ENCODE data around the gene NPY1R. TPM values are rescaled to one million over a fixed set of nuclear protein-coding genes. Genes with fewer than 3 reads are reported as not detected.

NPY1R gene
- polyA plus RNA-seq, 1 donor (not counting 4 experiments of a cell fraction or from before 2014, with no cell fraction given): 0.13 TPM

DNA sequence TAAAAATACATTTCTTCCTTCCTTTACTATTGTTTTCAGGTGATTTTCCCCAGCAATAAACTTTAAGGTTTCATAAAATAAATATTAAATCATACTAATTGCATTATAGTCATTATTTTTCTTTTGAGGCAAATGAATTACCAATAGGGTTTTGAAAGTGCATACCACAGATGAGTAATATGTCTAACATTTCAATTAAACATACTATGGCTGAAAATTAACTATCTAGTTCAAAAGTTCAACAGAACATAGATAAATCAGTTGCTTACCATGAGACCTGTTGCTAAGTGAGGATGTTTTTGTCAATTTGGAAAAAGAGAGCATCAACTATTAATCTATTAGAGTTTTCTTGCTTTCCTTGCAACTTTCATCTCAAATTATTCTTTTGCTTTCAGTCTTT, 46.3 kb upstream of the NPY1R start:
- no peak overlapping the region for H2AFZ ChIP-seq (ENCODE audit: control insufficient read depth, low read length)
- H3K9me3 ChIP-seq (ENCODE audit: control insufficient read depth, low read depth, low read length): no peaks in the 10 kb centered on the region
- no peak for DNase-seq (ENCODE audit: low read depth, low spot score)
- H3K27ac ChIP-seq (ENCODE audit: control insufficient read depth, insufficient read depth, low read length): no peak overlapping the region
- H3K9ac ChIP-seq (ENCODE audit: control insufficient read depth, extremely low read depth, insufficient read depth, low read length): no peak overlapping the region
- no peaks in the 10 kb centered on the region for H3K36me3 ChIP-seq (ENCODE audit: control insufficient read depth in 2 of 2, extremely low read depth in 1 of 2, insufficient read depth in 2 of 2, low read length in 2 of 2)
- no peaks in the 10 kb centered on the region for H3K79me2 ChIP-seq (ENCODE audit: control insufficient read depth, insufficient read depth, low read length)
- no peak for FAIRE-seq
- H3K4me2 ChIP-seq (ENCODE audit: control insufficient read depth, extremely low read depth, insufficient read depth, low read depth, low read length): no peak overlapping the region
- H4K20me1 ChIP-seq (ENCODE audit: control insufficient read depth, extremely low read depth, insufficient read depth, low read length): no peaks in the 10 kb centered on the region
- no peak overlapping the region for H3K4me3 ChIP-seq (ENCODE audit: control insufficient read depth in 2 of 3, extremely low read depth in 1 of 3, insufficient read depth in 2 of 3, low read depth in 1 of 3, low read length in 3 of 3)
- dilution Hi-C loops (cut with MboI; ENCODE audit: extremely low pct_ligation_motif_present, low sequenced_read_pairs): no loop called here
- TF ChIP-seq, protein P1, sequence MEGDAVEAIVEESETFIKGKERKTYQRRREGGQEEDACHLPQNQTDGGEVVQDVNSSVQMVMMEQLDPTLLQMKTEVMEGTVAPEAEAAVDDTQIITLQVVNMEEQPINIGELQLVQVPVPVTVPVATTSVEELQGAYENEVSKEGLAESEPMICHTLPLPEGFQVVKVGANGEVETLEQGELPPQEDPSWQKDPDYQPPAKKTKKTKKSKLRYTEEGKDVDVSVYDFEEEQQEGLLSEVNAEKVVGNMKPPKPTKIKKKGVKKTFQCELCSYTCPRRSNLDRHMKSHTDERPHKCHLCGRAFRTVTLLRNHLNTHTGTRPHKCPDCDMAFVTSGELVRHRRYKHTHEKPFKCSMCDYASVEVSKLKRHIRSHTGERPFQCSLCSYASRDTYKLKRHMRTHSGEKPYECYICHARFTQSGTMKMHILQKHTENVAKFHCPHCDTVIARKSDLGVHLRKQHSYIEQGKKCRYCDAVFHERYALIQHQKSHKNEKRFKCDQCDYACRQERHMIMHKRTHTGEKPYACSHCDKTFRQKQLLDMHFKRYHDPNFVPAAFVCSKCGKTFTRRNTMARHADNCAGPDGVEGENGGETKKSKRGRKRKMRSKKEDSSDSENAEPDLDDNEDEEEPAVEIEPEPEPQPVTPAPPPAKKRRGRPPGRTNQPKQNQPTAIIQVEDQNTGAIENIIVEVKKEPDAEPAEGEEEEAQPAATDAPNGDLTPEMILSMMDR (optimal IDR thresholded peaks at IDR 0.05 in 1 of 3, IDR thresholded peaks at IDR 0.05 in 1 of 3, conservative IDR thresholded peaks at IDR 0.05 in 1 of 3; ENCODE audit: extremely low read depth in 1 of 3, insufficient read depth in 2 of 3, low read length in 3 of 3): no peak
- no peak for TF ChIP-seq EZH2 (IDR thresholded peaks at IDR 0.05; ENCODE audit: low read length)
- H3K9me1 ChIP-seq (ENCODE audit: control insufficient read depth, extremely low read depth, insufficient read depth, low read length): no peaks in the 10 kb centered on the region
- no peaks in the 10 kb centered on the region for H3K27me3 ChIP-seq (ENCODE audit: control insufficient read depth, extremely low read depth, insufficient read depth, low read length)
- no peaks in the 10 kb centered on the region for H3K4me1 ChIP-seq (ENCODE audit: control insufficient read depth, extremely low read depth, insufficient read depth, low read length)

DNA sequence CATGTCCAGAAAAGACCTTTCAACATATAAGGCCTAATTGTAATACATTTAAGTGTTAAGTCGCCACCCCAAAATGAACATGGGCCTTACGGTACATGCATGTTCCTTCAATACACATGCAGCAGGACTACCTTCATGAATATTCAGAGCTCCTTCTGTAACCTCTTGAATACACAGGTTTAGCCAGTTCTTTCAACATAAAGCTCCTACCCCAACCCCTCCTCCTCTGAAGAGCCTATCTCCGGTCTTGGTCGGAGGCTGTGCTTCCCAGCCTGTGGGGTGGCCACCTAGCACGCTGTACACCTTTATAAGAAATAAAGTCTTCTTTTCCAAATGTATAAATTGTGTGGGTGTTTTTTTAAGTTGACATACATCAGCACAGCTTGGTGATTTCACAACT, 39.6 kb upstream of the NPY1R start:
- H3K4me1 ChIP-seq (ENCODE audit: control insufficient read depth, extremely low read depth, insufficient read depth, low read length): no peaks in the 10 kb centered on the region
- H3K4me2 ChIP-seq (ENCODE audit: control insufficient read depth, extremely low read depth, insufficient read depth, low read depth, low read length): no peak overlapping the region
- FAIRE-seq (no peak), DNase-seq (ENCODE audit: low read depth, low spot score) (no peak)
- no peak overlapping the region for H3K4me3 ChIP-seq (ENCODE audit: control insufficient read depth in 2 of 3, extremely low read depth in 1 of 3, insufficient read depth in 2 of 3, low read depth in 1 of 3, low read length in 3 of 3)
- no peaks in the 10 kb centered on the region for H3K36me3 ChIP-seq (ENCODE audit: control insufficient read depth in 2 of 2, extremely low read depth in 1 of 2, insufficient read depth in 2 of 2, low read length in 2 of 2)
- no peaks in the 10 kb centered on the region for H3K9me1 ChIP-seq (ENCODE audit: control insufficient read depth, extremely low read depth, insufficient read depth, low read length)
- no peaks in the 10 kb centered on the region for H3K9me3 ChIP-seq (ENCODE audit: control insufficient read depth, low read depth, low read length)
- dilution Hi-C loops (cut with MboI; ENCODE audit: extremely low pct_ligation_motif_present, low sequenced_read_pairs): no loop called here
- no peak for TF ChIP-seq EZH2 (IDR thresholded peaks at IDR 0.05; ENCODE audit: low read length)
- TF ChIP-seq, protein P1 (optimal IDR thresholded peaks at IDR 0.05 in 1 of 3, IDR thresholded peaks at IDR 0.05 in 1 of 3, conservative IDR thresholded peaks at IDR 0.05 in 1 of 3; ENCODE audit: extremely low read depth in 1 of 3, insufficient read depth in 2 of 3, low read length in 3 of 3): no peak
- H2AFZ ChIP-seq (ENCODE audit: control insufficient read depth, low read length): no peak overlapping the region
- no peaks in the 10 kb centered on the region for H4K20me1 ChIP-seq (ENCODE audit: control insufficient read depth, extremely low read depth, insufficient read depth, low read length)
- H3K27ac ChIP-seq (ENCODE audit: control insufficient read depth, insufficient read depth, low read length): no peak overlapping the region
- H3K79me2 ChIP-seq (ENCODE audit: control insufficient read depth, insufficient read depth, low read length): no peaks in the 10 kb centered on the region
- no peak overlapping the region for H3K9ac ChIP-seq (ENCODE audit: control insufficient read depth, extremely low read depth, insufficient read depth, low read length)
- H3K27me3 ChIP-seq (ENCODE audit: control insufficient read depth, extremely low read depth, insufficient read depth, low read length): no peaks in the 10 kb centered on the region

Measured in keratinocyte (primary cell).